VCaP (cell line): ENCODE measurements around the gene SIPA1L2.

Experiments used
- H3K27ac ChIP-seq: fragments of 450-650 bp; 2 replicates; pipeline ENCODE4 v1.5.1; 2017
- TF ChIP-seq, protein P1 (sequence below): fragments of 450-650 bp; conservative IDR thresholded peaks from 2 replicates; pipeline ENCODE4 v1.5.1; 2017; ENCODE audit warnings: mild to moderate bottlenecking, moderate library complexity

SIPA1L2 gene

DNA sequence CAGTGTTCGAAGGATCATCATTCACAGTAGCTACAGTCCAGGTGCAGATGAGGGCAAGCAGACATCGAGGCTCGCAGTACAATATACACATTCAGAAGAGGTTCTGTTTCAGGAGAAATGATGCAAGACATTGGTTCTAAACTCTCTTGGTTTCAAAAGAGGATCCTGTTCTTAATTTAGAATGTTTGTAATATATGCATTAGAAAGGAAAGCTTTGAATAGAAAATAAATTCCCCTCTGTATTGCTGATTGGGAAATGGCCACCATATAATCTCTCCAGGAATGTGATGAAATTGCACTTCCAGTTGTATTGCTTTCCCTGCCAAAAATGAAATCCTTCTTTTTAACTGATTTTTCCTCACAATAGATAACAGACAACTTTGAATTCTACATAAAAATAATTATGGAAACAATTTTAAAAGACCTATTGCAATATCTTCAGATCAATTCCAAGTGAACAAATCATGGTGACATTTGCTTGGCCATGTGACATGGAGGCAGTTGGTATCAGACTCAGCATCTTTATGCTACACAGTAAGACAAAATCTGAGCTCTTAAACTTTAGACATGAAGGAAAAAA is 27.6 kb upstream of the SIPA1L2 start:
- H3K27ac ChIP-seq = no peak overlapping the region
- TF ChIP-seq, protein P1, sequence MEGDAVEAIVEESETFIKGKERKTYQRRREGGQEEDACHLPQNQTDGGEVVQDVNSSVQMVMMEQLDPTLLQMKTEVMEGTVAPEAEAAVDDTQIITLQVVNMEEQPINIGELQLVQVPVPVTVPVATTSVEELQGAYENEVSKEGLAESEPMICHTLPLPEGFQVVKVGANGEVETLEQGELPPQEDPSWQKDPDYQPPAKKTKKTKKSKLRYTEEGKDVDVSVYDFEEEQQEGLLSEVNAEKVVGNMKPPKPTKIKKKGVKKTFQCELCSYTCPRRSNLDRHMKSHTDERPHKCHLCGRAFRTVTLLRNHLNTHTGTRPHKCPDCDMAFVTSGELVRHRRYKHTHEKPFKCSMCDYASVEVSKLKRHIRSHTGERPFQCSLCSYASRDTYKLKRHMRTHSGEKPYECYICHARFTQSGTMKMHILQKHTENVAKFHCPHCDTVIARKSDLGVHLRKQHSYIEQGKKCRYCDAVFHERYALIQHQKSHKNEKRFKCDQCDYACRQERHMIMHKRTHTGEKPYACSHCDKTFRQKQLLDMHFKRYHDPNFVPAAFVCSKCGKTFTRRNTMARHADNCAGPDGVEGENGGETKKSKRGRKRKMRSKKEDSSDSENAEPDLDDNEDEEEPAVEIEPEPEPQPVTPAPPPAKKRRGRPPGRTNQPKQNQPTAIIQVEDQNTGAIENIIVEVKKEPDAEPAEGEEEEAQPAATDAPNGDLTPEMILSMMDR = no peak

DNA sequence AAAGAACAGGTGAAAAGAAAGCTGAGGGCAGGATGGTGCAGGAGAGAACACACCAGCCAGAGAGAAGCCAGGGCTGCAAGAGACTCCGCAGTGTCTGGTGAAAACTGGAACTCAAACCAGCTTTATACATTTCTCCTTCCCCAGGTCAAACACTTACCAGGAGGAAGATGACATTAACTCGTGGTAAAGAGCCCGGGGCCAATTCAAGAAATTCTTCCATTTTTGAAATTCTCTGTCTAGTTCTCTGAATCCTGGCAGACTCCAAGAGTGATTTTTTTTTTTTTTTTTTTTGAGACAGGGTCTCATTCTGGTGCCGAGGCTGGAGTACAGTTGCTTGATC is 25.8 kb upstream of the SIPA1L2 start:
- H3K27ac ChIP-seq = no peak overlapping the region
- TF ChIP-seq, protein P1 = no peak

DNA sequence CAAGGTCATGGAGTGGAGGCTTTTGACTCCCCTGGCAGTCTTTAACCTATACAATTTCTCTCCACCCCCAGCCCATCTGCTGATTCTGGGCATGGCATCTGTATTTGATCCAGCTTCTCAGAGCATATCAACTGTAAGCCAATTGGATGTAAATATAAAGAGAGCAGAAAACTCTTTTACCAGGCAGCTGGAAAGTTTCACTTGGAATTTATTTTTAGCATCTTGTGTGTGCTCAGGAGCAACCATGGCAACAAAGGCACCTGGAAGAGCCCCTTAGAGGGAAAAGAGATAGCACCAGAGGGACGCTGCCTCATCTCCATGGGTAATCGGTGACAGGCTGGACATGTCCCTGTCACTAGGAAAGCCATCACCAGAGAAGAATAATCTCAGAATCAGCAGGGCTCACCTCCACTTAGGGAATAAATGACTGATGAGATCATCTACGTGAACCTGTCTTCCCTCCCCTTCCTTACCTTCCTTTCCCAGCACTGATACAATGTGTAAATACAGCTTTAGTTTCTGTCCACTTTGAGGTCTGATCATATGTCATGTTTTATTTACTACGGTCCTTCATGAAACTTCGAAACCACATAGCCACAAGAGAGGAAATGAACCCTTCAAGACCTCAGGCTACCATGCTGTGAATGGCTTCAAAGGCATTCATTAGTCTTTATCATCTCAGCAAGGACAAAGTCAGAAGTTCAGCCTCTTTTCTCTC is 25.3 kb upstream of the SIPA1L2 start:
- TF ChIP-seq, protein P1 = no peak
- no peak overlapping the region for H3K27ac ChIP-seq

DNA sequence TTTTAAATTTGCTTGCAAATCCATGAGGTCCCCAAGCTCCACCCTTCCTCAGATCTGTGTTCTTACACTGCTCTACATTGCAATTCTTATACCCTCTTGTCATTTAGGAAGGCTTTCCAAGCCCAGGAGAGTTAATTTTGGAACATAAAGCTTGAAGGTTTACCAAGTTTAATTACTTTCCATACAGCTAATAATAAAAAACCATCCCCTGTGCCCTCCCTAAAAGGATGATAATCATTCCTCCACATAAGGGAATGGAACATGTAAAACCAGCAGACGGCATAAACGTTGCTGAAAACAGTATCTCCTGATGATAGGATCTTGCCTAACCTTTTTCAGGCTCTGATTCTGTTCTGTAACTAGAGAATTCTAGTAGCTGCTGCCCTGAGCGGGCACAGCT is 23.9 kb upstream of the SIPA1L2 start:
- no peak overlapping the region for H3K27ac ChIP-seq
- TF ChIP-seq, protein P1 = no peak

DNA sequence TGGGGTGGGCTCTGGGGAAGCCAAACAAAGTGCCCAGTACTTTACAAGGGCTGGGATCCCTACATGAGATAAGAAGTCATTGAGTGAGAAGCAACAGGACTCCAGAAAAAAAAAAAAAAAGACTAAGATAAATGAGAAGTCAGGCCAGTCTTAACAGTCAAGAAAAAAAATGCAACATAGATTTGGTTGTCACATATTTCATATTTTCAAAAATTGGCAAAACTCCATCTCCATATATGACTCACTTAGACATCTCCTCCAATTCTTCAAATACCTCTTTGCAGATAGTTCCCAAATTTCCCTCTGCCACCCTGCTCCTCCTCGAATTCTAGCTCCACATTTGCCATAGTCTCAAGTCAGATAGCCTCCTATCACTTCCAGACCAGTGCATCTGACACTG is 20.9 kb upstream of the SIPA1L2 start:
- H3K27ac ChIP-seq = no peak overlapping the region
- TF ChIP-seq, protein P1 = no peak

DNA sequence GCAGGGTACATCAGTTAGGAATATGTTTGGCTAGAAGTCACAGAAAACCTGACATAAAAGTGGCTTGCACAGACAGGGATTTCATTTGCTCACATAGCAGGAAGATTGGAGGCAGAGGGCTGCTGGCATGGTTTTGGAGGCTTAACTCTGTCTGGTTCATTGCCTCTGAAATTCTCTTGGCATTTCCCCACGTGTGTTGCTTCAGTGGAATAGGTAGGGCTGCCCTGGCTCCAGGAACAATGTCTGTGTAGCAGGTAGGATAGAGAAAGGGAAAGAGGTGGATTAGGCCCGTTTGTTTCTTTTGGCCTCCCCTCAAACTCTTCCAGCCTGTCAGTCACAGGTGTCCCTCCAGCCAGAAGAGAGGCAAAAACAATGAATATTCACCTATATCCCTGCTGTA is 20.5 kb upstream of the SIPA1L2 start:
- no peak overlapping the region for H3K27ac ChIP-seq
- TF ChIP-seq, protein P1 = no peak

DNA sequence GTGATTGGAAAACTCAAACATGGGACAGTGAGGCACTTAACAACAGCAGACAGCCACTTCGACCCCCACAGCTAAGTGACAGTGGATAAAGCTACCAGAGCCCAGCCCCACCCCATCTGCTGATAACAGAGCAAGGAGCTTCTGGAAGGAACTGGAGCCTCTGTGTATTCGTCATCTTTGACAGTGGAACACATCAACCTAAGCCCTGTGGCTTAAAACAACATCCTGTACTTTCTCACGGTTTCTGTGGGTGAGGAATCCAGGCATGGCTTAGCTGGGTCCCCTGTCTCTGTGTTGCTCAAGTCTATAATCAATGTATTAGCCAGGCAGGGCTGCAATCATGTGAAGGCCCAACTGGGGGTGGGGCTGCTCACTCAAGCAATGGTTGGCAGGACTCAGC is 18.4 kb upstream of the SIPA1L2 start:
- no peak overlapping the region for H3K27ac ChIP-seq
- TF ChIP-seq, protein P1 = no peak
